Activated CD4-positive, alpha-beta T cell treated with anti-CD3 and anti-CD28 coated beads for 48 hours (primary cell): Measurements from ENCODE around the gene OR2S2.
A peak's percentile ranks its signal among the peaks of the same experiment; 100 is the strongest.
"Not testable (repeated sequence)": the region's sequence is repeated elsewhere in the genome, so short reads cannot be mapped to it uniquely, and the experiment has no call there.

ENCODE experiments used
- DNase-seq: peaks from one replicate; pipeline ENCODE4 v3.0.0-alpha.2; 2020

The OR2S2 gene

GRCh38 chr9:35962126-35962906, 4.4 kb upstream of the OR2S2 start:
- no peak for DNase-seq

GRCh38 chr9:35960039-35960655, 2.2 kb upstream of the OR2S2 start:
- no peak for DNase-seq

- DNase-seq = no peak
Observed at GRCh38 chr9:35956651-35957050, 1.3 kb downstream of the OR2S2 start.

GRCh38 chr9:35954942-35955546, 2.9 kb downstream of the OR2S2 start:
- peak; percentile 58 for DNase-seq

- DNase-seq = no peak
Observed at GRCh38 chr9:35952526-35953191, 5.3 kb downstream of the OR2S2 start.

GRCh38 chr9:35951736-35952135, 6.2 kb downstream of the OR2S2 start:
- DNase-seq = no peak

GRCh38 chr9:35948901-35949318, 9.0 kb downstream of the OR2S2 start:
- DNase-seq = no peak

- no peak for DNase-seq
Observed at GRCh38 chr9:35948451-35948850, 9.5 kb downstream of the OR2S2 start.

- DNase-seq = peak; percentile 78
Observed at GRCh38 chr9:35945341-35946018, 12.5 kb downstream of the OR2S2 start.

- DNase-seq = no peak
Observed at GRCh38 chr9:35944841-35945240, 13.1 kb downstream of the OR2S2 start.

- DNase-seq = no peak
Observed at GRCh38 chr9:35944173-35944572, 13.8 kb downstream of the OR2S2 start.

- no peak for DNase-seq
Observed at GRCh38 chr9:35942286-35942685, 15.7 kb downstream of the OR2S2 start.

- peak; percentile 36 for DNase-seq
Observed at GRCh38 chr9:35940458-35941407, 17.2 kb downstream of the OR2S2 start.

GRCh38 chr9:35939679-35940250, 18.2 kb downstream of the OR2S2 start:
- no peak for DNase-seq

GRCh38 chr9:35938474-35939356, 19.2 kb downstream of the OR2S2 start:
- DNase-seq = no peak

GRCh38 chr9:35937227-35937626, 20.7 kb downstream of the OR2S2 start:
- DNase-seq = no peak

- no peak for DNase-seq
Observed at GRCh38 chr9:35935755-35936509, 22.0 kb downstream of the OR2S2 start.

GRCh38 chr9:35935261-35935660, 22.7 kb downstream of the OR2S2 start:
- DNase-seq = no peak

GRCh38 chr9:35934069-35934468, 23.9 kb downstream of the OR2S2 start:
- DNase-seq = not testable (repeated sequence)
